Ovary (tissue), 3 donors: ENCODE measurements around the gene PRSS21.

ENCODE experiments used
- CTCF ChIP-seq, 3 donors: fragments of 450-650 bp in 2 of 3; fragments of 200-600 bp in 1 of 3; IDR thresholded peaks; one replicate each; pipeline versions ENCODE4 v1.5.1 to v1.8.0; 2016 to 2022; ENCODE audit warnings: antibody characterized with exemption in 3 of 3, mild to moderate bottlenecking in 1 of 3
- EP300 ChIP-seq: sonication (generic); formaldehyde crosslinking; IDR thresholded peaks from one replicate; pipeline ENCODE4 v1.6.1; 2017; ENCODE audit warnings: antibody characterized with exemption
- POLR2A ChIP-seq: fragments of 450-650 bp; IDR thresholded peaks from one replicate; pipeline ENCODE4 v1.6.1; 2017; ENCODE audit warnings: antibody characterized with exemption, mild to moderate bottlenecking, moderate library complexity
- donor health status: DM: no; HTN: no; CAD: no.

GRCh38 chr16:2806286-2806685, 10.8 kb upstream of the PRSS21 start:
- TF ChIP-seq CTCF (IDR thresholded peaks at IDR 0.05) (no peak), POLR2A (no peak), EP300 (no peak)
